GM12878 (cell line): ENCODE results near the gene LY6G5C. TPM values are rescaled to one million over a fixed set of nuclear protein-coding genes. Genes with fewer than 3 reads are reported as not detected.

Experiments
- ATAC-seq: fragments of 200-7000 bp; cut with Tn5 transposase; 3 replicates; pipeline ENCODE4 v1.9.1; 2020; ENCODE audit warnings: mild to moderate bottlenecking, moderate library complexity
- BruUV-seq: library from RNA; stranded (reverse); fragments of 400-500 nt; replicated peaks from 2 replicates; lab custom pipeline; 2021; lab: Mats Ljungman, UMichigan
- CTCF ChIA-PET: fragments of 300-600 bp; sonication (Branson Sonifier 250); formaldehyde crosslinking; extraction: SDS; loops from one replicate; lab custom pipeline; 2021; ENCODE audit warnings: inconsistent platforms; lab: Yijun Ruan, JAX
- POLR2A ChIA-PET: fragments of 350-600 bp; formaldehyde crosslinking; extraction: SDS; loops from one replicate; lab custom pipeline; 2021; ENCODE audit warnings: inconsistent platforms; lab: Charles Lee
- RAD21 ChIA-PET: fragments of 300-600 bp; sonication (Branson Sonifier 250); formaldehyde crosslinking; loops from one replicate; lab custom pipeline; 2023; ENCODE audit warnings: antibody characterized with exemption; ENCODE audit not compliant: unreplicated experiment; lab: Charles Lee
- SMC1A ChIA-PET: fragments of 300-600 bp; sonication (Branson Sonifier 250); formaldehyde crosslinking; loops from one replicate; lab custom pipeline; 2023; ENCODE audit not compliant: unreplicated experiment, uncharacterized antibody; lab: Charles Lee
- DNase-seq: peaks from one replicate; pipeline ENCODE4 v3.0.0-alpha.2; 2011; ENCODE audit warnings: low read depth, low spot score
- FAIRE-seq: peaks from 3 replicates; lab custom pipeline; 2011; peaks lifted over from hg19 to GRCh38; lab: Jason Lieb, UNC
- H2AFZ ChIP-seq: 2 replicates; pipeline ENCODE4 v1.6.0; 2011; ENCODE audit warnings: low read depth, low read length, control low read depth; ENCODE audit not compliant: control insufficient read depth
- H3K27ac ChIP-seq: 2 replicates; pipeline ENCODE4 v1.5.1; 2011; ENCODE audit warnings: control low read depth; ENCODE audit not compliant: control insufficient read depth, insufficient read depth
- H3K27me3 ChIP-seq, 2 experiments: replicated peaks in 1 of 2; 2 replicates each; pipeline versions ENCODE4 v1.6.0 to v1.6.1; 2011; ENCODE audit warnings: low read length in 1 of 2; ENCODE audit not compliant: control insufficient read depth in 2 of 2, insufficient read depth in 2 of 2
- H3K36me3 ChIP-seq, 2 experiments: 2 replicates each; pipeline ENCODE4 v1.5.1; 2011; ENCODE audit warnings: low read length in 1 of 2; ENCODE audit not compliant: control insufficient read depth in 2 of 2, insufficient read depth in 2 of 2
- H3K4me1 ChIP-seq: 2 replicates; pipeline ENCODE4 v1.6.1; 2011; ENCODE audit warnings: mild to moderate bottlenecking, low read length, moderate library complexity, mixed read lengths; ENCODE audit not compliant: control insufficient read depth, insufficient read depth
- H3K4me2 ChIP-seq: 2 replicates; pipeline ENCODE4 v1.6.0; 2011; ENCODE audit warnings: control low read depth; ENCODE audit not compliant: control insufficient read depth, insufficient read depth
- H3K4me3 ChIP-seq: fragments of 200-600 bp; sonication (generic); 2 replicates; pipeline ENCODE4 v1.5.1; 2016
- H3K79me2 ChIP-seq: 2 replicates; pipeline ENCODE4 v1.6.0; 2011; ENCODE audit warnings: low read length; ENCODE audit not compliant: control insufficient read depth, insufficient read depth
- H3K9ac ChIP-seq: 2 replicates; pipeline ENCODE4 v1.8.0; 2011; ENCODE audit warnings: low read length, control low read depth, mixed read lengths; ENCODE audit not compliant: control insufficient read depth, insufficient read depth
- H3K9me3 ChIP-seq: replicated peaks from 3 replicates; pipeline ENCODE4 v1.5.1; 2011; ENCODE audit warnings: mild to moderate bottlenecking, low read length; ENCODE audit not compliant: control insufficient read depth, insufficient read depth
- H4K20me1 ChIP-seq: 2 replicates; pipeline ENCODE4 v1.6.0; 2011; ENCODE audit not compliant: control insufficient read depth, insufficient read depth
- EZH2 ChIP-seq: IDR thresholded peaks from 2 replicates; pipeline ENCODE4 v1.6.1; 2012; ENCODE audit warnings: low read depth, mild to moderate bottlenecking, control low read depth, inconsistent platforms, low read length, borderline replicate concordance; ENCODE audit not compliant: control insufficient read depth
- FOXM1 ChIP-seq: IDR thresholded peaks from 2 replicates; pipeline ENCODE4 v1.6.1; 2012; ENCODE audit warnings: low read depth, mild to moderate bottlenecking, inconsistent platforms, low read length, moderate library complexity
- HCFC1 ChIP-seq: fragments of 150-350 bp; IDR thresholded peaks from 2 replicates; pipeline ENCODE4 v1.6.1; 2014; ENCODE audit warnings: low read length
- IRF4 ChIP-seq: IDR thresholded peaks from 2 replicates; pipeline ENCODE4 v1.6.1; 2011; ENCODE audit warnings: low read depth, low read length
- IRF5 ChIP-seq: fragments of 450-650 bp; IDR thresholded peaks from 2 replicates; pipeline ENCODE4 v1.6.1; 2017; ENCODE audit warnings: borderline replicate concordance
- MYB ChIP-seq: fragments of 150-350 bp; IDR thresholded peaks from 2 replicates; pipeline ENCODE4 v1.6.1; 2014; ENCODE audit warnings: mild to moderate bottlenecking, low read depth, low read length, borderline replicate concordance
- NFYA ChIP-seq: IDR thresholded peaks from 2 replicates; pipeline ENCODE4 v1.6.1; 2011; ENCODE audit warnings: low read depth, mild to moderate bottlenecking, low read length, improper control_type of control experiment, borderline replicate concordance
- PML ChIP-seq: IDR thresholded peaks from 2 replicates; pipeline ENCODE4 v1.6.1; 2012; ENCODE audit warnings: low read length, inconsistent platforms
- RBBP5 ChIP-seq: fragments of 200-600 bp; sonication (generic); conservative IDR thresholded peaks from 2 replicates; pipeline ENCODE4 v1.6.1; 2016
- RCOR1 ChIP-seq: conservative IDR thresholded peaks from 2 replicates; pipeline ENCODE4 v1.6.1; 2012; ENCODE audit warnings: low read depth, low read length, improper control_type of control experiment
- RFX5 ChIP-seq: IDR thresholded peaks from 2 replicates; pipeline ENCODE4 v1.6.1; 2011; ENCODE audit warnings: low read depth, low read length, improper control_type of control experiment
- SKIL ChIP-seq: fragments of 450-650 bp; IDR thresholded peaks from 2 replicates; pipeline ENCODE4 v1.6.1; 2017; ENCODE audit warnings: mild to moderate bottlenecking, low read depth, inconsistent platforms; ENCODE audit not compliant: poor library complexity, severe bottlenecking
- SMAD1 ChIP-seq: fragments of 450-650 bp; IDR thresholded peaks from 2 replicates; pipeline ENCODE4 v1.6.1; 2018; ENCODE audit warnings: mild to moderate bottlenecking, low read depth; ENCODE audit not compliant: partially characterized antibody
- ZNF274 ChIP-seq: IDR thresholded peaks from one replicate; pipeline ENCODE4 v1.8.0; 2011; ENCODE audit not compliant: insufficient read length, insufficient read depth
- ZSCAN29 ChIP-seq: fragments of 450-650 bp; IDR thresholded peaks from 2 replicates; pipeline ENCODE4 v1.6.1; 2017; ENCODE audit warnings: mild to moderate bottlenecking, moderate library complexity
- WGBS: methylation state at CpG from one replicate; pipeline ENCODE4 v1.1.6; 2016; ENCODE audit warnings: low lambda C conversion rate; ENCODE audit not compliant: insufficient replicate concordance, insufficient coverage; ENCODE audit errors: missing lambda C conversion rate; 5-methylcytosine and 5-hydroxymethylcytosine counted together
- in situ Hi-C: fragments of 300-500 bp; cut with MboI; formaldehyde crosslinking; loops from 9 replicates; pipeline ENCODE4 v1.14.3; 2018; ENCODE audit warnings: mixed read lengths
- intact Hi-C: fragments of 100-400 bp; cut with micrococcal nuclease; formaldehyde crosslinking; loops from one replicate; pipeline ENCODE4 v1.14.2; 2022; ENCODE audit not compliant: unreplicated experiment
- polyA plus RNA-seq, 11 experiments: library from polyadenylated mRNA; depleted of rRNA in 4 of 11; unstranded in 6 of 11; stranded (reverse) in 5 of 11; fragments of >200 nt; fragmentation: Nextera tagmentation in 4 of 11; fragmentation: Illumina TruSeq in 1 of 11; extraction: Ambion mirVana in 4 of 11; extraction: Trizol in 1 of 11; gene quantifications; 1 replicate in 1 of 11; 2 replicates in 10 of 11; pipeline versions ENCODE4 v1.2.1 to v1.2.3, GENCODE V29; 2011 to 2016; ENCODE audit warnings: inconsistent platforms in 2 of 11, missing spikeins in 2 of 11, low read depth in 1 of 11
- total RNA-seq, 4 experiments: library from RNA; depleted of rRNA in 3 of 4; stranded (reverse); fragments of >200 nt in 3 of 4; fragmentation: Illumina TruSeq in 1 of 4; extraction: Trizol in 1 of 4; gene quantifications; 2 replicates each; pipeline versions ENCODE4 v1.2.1 to v1.2.3, GENCODE V29; 2013 to 2021

LY6G5C gene
- total and polyA plus RNA-seq, 10 of the 15 experiments (the other 5 are each of a cell fraction or from before 2014, with no cell fraction given), result 0.76 to 6.1 (median 1.7) TPM

GRCh38 chr6:31718265-31718664 is 37.4 kb upstream of the LY6G5C start:
- H3K36me3 ChIP-seq, result no peaks in the 10 kb centered on the region
- no peak overlapping the region for H3K4me2 ChIP-seq
- FAIRE-seq (no peak), DNase-seq (no peak), ATAC-seq (no peak)
- no peak overlapping the region for H3K9ac ChIP-seq
- ChIA-PET SMC1A (interaction anchor here (1.0 kb wide), 1 partner anchor 51 kb away, joined by 3 read pairs; no protein-coding TSS in a partner anchor), POLR2A (interaction anchor here (0.8 kb wide), 1 partner anchor 88 kb away, joined by 3 read pairs; the partner anchor contains the start of gene LSM2), CTCF (no interaction called here), RAD21 (no interaction called here)
- no peak overlapping the region for H2AFZ ChIP-seq
- H3K9me3 ChIP-seq, result no peaks in the 10 kb centered on the region
- 80% methylated on average over 1 of the region's 1 CpG for WGBS
- in situ Hi-C loops, result no loop called here
- no peaks in the 10 kb centered on the region for H3K4me1 ChIP-seq
- intact Hi-C loops, result no loop called here
- no peak overlapping the region for H3K4me3 ChIP-seq
- H3K79me2 ChIP-seq, result no peaks in the 10 kb centered on the region
- H4K20me1 ChIP-seq, result no peaks in the 10 kb centered on the region
- BruUV-seq, result no TSS peak
- peaks cover 0 to 2% of the 10 kb centered on the region in 2 experiments; a peak in 2 of 4 replicates for H3K27me3 ChIP-seq
- no peak for TF ChIP-seq PML
- TF ChIP-seq MYB, result no peak
- TF ChIP-seq SMAD1, result no peak
- TF ChIP-seq ZNF274, result no peak
- TF ChIP-seq SKIL, result no peak
- TF ChIP-seq RCOR1, result no peak
- no peak for TF ChIP-seq NFYA
- TF ChIP-seq FOXM1, result no peak
- no peak for TF ChIP-seq RBBP5
- TF ChIP-seq EZH2, result no peak
- no peak for TF ChIP-seq IRF5
- no peak for TF ChIP-seq IRF4
- TF ChIP-seq RFX5, result no peak
- TF ChIP-seq ZSCAN29, result no peak
- TF ChIP-seq HCFC1, result no peak
- no peak overlapping the region for H3K27ac ChIP-seq
